Left renal pelvis (tissue), 4 donors: ENCODE data around the gene GRAMD1A. TPM values are rescaled to one million over a fixed set of nuclear protein-coding genes. Genes with fewer than 3 reads are reported as not detected.
"Not testable (repeated sequence)": the region's sequence is repeated elsewhere in the genome, so short reads cannot be mapped to it uniquely, and the experiment has no call there.

Experiments used
- DNase-seq, 4 donors: peaks; one replicate each; pipeline ENCODE4 v3.0.0-alpha.2; 2013; ENCODE audit warnings: low read depth in 4 of 4, low spot score in 3 of 4
- polyA plus RNA-seq, 4 donors: library from polyadenylated mRNA; unstranded; fragments of 120-200 nt; gene quantifications; one replicate each; pipeline ENCODE4 v1.2.1, GENCODE V29; 2013; ENCODE audit not compliant: insufficient read length in 4 of 4

The GRAMD1A gene
- polyA plus RNA-seq, 4 donors: 47.1 to 102 (median 66.3) TPM

DNA sequence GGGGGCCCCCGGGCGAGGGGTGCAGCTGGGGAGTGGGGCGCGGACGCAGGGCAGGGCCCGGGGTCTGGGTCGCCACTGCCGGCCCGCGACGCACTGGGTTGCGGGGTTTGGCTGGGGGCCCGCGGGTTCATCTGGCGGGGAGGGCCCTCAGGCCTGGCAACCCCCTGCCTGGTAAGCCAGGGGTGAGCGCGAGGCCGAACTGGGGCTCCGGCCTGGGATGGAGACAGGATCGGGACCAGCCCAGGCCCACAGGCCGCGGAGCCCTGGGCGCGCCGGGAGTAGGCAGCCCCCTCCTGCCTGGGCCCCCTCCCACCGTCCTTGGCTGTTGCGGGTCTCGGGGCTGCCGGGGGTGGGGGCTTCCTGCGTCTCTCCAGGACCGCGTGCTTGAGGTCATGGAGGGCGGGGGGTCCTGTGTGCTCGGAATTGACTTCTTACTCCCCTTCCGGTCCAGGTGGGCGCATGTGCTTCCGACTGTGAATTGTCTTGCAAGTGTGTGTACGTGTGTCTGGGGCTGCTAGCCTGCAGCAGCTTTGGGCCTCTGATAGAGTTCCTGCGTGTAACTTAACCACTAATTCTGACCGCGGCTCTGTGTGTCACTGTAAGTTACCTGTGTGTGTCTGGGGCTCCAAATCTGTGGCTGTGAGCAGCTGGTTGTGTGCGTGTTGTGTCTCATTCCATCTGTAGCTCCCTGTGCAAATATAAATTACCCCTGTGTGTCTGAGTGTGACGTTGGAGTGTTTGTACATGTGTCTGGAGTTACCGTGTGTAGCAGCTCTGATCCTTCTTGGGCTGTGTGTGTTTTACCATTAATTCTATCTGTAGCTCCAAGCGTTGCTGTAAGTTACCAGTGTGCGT lies 751 bp downstream of the GRAMD1A start:
- DNase-seq: no peak

DNA sequence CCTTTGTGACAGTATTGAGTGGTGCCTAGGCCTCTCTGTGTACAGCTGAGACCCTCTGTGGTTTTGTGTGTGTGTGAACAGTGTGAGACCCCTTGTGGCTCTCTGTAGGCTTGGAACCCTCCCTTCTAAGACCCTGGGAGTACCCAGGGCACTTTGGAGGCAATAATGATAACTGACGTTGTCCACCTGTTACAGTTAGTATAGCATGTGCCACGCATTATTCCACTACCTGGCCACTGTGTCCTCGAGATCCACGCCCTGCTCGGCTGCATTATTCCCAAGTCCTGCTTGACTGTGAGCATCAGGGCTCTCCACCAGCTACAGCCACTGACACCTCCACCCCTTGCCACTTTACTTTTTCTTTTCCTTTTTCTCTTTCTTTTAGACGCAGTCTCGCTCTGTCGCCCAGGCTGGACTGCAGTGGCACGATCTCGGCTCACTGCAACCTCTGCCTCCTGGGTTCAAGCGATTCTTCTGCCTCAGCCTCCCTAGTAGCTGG lies 2.0 kb downstream of the GRAMD1A start:
- no peak for DNase-seq

DNA sequence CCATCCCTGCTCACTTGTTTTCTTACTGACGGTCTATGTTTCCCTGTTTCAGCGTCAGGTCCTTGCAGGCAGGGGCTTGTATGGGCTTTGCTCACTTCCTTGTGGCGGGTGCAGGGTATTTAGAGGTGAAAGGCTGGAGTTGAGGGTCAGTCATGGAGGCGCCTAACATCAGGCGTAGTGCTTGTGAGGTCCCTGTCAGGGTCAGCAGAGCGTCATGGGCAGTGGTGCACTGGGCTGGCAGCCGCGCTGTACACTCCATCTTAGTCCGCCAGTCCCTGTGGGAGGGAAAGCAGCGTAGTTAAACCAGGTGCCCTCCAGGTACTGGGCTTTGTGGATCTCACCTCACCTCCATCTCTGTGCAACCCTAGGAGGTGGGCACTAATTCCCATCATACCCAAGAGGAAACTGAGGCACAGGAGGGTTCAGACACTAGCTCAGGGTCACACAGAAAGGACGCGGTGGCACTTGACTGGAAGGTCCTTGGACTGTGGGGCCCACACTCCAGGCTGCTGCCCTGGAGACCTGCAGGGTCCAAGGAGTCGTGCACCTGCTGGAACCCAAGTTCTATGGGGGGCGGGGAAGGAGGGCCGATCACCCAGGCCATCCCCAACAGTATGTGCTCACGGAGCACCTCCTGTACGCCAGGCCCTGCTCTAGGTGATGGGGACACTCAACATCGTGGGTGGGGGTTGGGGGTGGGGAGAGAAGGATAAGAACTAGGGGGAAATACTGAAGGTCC lies 4.6 kb downstream of the GRAMD1A start:
- no peak for DNase-seq

DNA sequence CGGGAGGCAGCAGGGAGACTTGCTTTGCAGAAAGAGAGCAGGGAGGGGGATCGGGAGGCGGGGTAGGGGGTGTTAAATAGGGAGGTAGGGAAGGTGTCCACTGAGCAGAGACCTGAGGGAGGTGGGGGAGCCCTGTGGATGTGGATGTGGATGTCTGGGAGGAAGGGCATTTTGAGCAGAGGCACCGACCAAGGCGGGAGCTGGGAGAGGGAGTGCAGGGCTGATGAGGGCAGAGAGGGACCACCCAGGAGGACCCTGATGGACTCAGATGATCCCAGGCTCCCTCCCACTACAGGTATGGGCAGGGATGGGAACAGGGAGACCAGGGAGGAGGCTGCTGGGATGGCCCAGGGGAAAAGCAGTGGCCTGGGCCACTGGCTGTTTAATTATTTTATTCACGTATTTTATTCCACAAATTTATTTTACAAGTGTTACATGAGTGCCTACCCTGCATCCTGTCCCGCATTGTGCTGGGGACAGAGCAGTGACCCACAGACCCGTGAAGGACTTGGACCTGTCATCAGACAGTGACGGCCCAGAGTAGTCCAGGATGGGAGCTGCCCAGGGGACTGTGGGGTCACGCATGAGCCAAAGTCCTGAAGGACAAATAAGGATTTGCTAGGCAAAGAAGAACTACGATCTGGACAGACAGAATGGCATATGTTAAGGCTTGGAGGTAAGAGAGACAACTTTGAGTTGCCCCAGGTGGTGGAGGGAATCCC lies 5.3 kb downstream of the GRAMD1A start:
- DNase-seq: no peak

DNA sequence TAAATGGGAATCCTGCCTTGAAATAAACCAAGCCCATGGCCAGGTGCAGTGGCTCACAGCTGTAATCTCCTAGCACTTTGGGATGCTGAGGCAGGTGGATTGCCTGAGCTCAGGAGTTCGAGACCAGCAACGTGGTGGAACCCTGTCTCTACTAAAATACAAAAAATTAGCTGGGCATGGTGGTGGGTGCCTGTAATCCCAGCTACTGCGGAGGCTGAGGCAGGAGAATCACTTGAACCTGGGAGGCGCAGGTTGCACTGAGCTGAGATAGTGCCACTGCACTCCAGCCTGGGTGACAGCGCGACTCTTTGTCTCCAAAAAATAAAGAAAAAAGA lies 5.9 kb downstream of the GRAMD1A start:
- not testable (repeated sequence) for DNase-seq

DNA sequence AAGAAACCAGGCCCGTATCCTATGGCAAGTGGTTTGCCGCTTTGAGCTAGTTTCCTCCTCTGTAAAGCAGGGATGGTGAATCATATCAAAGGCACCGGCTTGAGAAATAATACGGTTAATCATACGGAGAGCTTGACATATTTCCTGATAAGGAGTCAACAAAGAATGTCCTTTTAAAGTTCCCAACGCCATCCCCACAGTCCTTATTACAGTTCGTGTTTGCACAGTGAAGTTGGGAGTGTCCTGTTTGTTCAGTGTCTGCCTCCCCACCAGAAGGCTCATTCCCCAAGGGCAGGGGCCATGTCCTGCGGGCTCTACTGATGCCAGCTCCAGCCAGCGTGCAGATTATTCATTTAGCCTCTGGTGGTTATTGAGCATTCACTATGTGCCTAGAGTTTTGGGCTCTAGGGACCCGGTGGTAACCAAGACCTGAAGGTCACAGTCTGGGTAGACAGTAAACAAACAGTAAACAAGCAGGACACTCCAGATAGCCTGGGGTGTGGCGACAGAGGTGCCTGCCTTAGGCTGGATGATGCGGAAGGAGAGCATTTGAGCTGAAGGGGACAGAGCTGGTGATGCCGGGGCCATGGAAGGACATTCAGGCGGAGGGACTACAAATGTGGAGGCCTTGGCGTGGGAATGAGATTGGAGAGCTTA lies 6.3 kb downstream of the GRAMD1A start:
- no peak for DNase-seq

DNA sequence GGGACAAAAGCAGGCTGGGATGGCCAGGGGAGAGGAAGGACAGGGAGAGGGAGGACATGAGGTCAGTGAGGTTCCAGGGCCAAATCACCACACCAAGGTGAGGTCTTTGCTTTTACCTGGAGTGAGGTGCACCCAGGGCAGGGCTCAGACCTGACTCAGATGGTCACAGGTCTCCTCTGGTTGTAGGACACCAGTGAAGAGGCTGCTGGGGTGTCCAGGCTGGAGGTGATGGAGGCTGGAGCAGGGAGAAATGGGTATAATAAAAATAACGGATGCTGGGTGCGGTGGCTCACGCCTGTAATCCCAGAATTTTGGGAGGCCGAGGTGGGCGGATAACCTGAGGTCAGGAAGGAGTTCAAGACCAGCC lies 6.9 kb downstream of the GRAMD1A start:
- DNase-seq: no peak

DNA sequence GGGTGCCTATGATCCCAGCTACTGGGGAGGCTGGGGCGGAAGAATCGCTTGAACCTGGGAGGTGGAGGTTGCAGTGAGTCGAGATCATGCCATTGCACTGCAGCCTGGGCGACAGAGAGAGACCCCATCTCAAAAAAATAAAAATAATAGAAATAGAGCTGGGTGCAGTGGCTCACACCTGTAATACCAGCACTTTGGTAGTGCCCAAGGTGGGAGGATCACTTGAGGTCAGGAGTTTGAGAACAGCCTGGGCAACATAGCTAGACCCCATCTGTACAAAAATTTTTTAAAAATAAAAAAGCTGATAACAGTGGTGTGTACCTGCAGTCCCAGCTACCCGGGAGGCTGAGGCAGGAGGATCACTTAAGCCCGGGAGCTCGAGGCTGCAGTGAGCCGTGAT lies 7.3 kb downstream of the GRAMD1A start:
- not testable (repeated sequence) for DNase-seq

DNA sequence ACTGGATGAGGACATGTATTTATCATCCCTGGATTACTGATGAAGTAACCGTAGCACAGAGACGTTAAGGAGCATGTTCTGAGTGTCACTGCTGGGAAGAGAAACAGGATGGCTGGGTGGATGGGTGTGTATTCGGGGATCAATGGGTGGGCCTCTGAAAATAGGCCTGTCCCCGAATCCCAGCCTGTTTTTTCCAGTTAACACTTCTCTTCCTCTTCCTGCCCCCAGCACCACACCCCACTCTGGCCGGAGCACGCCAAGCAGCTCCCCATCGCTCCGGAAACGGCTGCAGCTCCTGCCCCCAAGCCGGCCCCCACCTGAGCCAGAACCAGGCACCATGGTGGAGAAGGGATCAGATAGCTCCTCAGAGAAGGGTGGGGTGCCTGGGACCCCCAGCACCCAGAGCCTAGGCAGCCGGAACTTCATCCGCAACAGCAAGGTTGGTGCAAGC lies 8.8 kb downstream of the GRAMD1A start:
- no peak for DNase-seq

DNA sequence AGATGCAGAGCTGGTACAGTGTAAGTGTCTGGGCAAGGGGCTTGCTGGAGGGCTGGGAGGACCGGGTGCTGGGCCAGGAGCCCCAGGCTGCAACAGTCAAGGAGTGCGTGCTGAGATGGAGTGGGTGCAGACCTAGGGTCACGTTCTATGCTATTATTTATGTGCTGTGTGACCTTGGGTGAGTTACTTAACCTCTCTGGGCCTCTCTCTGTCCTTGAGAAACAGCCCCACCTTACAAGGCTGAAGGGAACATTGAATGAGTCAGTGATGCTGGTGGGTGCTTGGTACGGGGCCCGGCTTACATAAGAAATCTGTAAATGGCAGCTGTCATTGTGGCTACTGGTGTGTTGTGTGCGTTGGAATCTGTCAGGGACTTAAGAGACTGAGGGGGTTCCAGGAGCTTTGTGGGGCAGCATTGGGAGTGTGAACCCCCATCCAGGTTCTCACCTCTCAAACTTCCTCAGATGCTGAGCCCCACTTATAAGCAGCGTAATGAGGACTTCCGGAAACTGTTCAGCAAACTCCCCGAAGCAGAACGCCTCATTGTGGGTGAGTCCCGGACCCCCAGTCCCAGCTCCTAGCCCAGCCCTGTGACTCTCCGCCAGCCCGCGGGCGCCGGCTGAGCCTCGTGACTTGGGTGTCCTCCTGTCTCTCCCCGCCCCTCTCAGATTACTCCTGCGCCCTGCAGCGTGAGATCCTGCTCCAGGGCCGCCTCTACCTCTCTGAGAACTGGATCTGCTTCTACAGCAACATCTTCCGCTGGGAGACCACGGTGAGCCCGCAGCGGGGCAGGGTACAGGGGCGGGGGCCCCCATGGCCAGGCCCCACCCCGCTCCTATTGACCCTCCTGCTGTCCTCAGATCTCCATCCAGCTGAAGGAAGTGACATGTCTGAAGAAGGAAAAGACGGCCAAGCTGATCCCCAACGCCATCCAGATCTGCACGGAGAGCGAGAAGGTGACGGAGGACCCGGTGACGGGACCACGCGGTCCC lies 9.6 kb downstream of the GRAMD1A start:
- no peak for DNase-seq

DNA sequence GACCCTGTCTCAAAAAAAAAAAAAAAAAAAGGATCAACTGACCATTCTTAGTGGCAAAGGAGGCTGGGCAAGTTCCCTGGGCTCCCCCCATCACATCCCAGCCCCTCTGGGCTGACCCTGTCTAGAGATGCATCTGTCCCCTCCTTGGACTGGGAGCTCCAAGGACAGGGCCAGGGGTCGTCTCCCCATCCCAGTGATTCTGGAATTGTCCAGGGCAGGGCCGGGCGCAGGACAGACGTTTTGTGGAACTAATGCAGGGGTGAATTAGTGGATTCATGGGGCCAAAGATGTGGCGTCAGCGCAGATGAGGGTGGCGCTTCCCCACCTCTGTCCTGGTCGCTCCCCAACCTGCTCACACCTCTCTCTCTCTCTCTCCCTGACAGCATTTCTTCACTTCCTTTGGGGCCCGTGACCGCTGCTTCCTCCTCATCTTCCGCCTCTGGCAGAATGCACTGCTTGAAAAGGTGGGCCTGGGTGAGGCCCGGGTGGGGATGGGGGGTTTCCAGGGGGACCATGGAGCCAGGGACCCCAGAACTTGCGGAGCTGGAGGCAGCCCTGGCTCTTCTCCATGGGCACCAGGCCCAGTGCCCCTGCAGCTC lies 11.1 kb downstream of the GRAMD1A start:
- DNase-seq: no peak

DNA sequence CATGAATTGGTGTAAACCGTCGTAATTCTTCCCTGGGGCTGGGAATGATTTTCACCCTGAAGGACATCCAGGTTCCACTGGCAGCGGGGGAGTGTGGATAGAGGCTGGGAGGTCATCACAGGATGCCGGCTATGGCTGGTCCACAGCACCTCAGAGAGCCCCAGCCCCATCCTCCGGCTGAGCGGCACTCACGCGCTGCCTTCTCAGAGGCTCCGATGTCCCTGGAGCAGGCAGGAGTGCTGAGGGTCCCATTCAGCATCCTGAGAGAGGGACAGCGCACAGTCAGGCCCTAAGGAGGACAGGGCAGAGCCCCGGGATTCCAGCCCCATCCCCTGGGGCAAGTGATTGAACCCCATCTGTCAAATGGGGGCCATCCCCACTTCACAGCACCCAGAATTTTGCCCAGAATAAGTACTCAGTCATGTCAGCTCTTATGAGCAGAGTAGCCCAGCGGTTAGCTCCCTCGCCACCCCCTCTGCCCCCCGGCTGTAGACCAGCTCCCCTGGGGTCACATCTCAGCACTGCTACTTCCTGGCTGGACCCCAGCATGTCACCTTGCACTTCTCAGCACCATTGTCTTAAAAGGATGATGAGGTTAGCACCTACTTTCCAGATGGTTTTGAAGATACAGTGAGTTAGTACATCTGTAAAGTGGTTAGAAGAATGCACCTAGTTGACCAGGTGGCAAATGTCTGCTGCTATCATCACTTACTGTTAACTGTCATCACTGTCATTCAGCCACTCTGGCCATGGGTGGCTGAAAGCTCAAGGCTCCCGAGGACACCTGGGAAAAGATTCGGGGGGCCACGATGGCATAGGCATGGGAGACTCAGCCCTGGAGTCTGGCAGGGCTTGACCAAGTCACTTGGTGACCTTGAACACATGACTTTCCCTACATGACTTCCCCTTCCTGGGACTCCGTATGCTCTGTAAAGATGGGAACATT lies 11.9 kb downstream of the GRAMD1A start:
- DNase-seq: no peak

DNA sequence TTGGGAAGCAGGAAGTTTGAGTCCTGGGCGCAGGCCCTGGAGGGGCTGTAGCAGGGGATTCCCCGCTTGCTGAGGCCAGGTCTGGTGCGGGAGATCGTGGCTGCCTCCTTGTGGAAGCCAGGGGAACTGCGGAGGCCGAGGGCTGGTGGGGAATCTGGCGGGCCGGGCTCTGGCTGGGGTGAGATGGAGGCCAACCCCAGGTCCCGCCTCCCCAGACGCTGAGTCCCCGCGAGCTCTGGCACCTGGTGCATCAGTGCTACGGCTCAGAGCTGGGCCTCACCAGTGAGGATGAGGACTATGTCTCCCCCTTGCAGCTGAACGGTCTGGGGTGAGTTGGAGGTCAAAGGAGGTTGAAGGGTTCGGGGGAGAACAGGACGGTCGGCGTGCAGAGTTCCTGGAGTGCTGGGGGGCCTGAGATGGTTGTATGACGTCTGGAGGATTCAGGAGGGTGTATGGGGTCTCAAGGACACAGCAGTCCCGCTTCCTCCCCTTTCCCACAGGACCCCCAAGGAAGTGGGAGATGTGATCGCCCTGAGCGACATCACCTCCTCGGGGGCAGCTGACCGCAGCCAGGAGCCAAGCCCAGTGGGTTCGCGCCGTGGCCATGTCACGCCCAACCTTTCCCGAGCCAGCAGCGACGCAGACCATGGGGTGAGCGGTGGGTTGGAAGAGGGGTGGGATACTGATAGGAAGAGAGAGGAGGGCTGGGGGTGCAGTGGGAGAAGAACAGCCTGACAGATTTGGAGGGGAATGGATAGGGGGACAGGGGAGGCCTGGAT lies 13.1 kb downstream of the GRAMD1A start:
- no peak for DNase-seq

DNA sequence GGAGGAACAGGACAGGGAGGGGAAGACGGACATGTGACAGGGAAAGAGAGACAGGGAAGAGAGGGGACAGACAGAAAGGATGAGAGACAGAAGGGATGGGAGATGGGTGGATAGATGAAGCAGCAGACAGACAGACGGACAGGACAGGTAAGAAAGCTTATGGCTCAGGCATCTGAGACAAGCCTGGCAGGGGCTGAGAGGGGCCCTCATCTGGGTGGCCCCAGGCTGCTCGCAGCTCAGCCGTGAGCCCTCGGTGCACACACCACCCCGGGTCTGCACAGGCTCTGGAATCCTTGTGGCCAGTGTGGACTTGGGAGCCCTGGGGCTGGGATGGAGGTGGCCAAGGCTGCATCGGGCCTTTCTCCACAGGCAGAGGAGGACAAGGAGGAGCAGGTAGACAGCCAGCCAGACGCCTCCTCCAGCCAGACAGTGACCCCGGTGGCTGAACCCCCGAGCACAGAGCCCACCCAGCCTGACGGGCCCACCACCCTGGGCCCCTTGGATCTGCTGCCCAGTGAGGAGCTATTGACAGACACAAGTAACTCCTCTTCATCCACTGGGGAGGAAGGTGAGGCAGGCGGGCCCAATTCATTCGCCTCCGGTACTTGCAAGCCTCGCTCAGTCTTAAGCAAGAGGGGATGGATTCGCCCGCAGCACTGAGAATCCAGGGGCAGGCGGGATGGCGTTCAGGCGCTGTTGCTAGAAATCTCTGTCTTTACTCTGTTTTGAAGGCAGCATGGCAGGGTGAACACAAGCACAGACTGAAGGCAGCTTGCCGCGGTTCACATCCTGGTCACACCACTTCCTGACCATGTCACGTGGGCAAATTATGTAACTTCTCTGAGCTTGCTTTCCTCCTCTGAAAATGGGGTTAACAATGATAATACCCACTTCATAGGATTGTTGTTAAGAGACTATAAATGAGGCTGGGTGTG lies 14.0 kb downstream of the GRAMD1A start:
- no peak for DNase-seq

DNA sequence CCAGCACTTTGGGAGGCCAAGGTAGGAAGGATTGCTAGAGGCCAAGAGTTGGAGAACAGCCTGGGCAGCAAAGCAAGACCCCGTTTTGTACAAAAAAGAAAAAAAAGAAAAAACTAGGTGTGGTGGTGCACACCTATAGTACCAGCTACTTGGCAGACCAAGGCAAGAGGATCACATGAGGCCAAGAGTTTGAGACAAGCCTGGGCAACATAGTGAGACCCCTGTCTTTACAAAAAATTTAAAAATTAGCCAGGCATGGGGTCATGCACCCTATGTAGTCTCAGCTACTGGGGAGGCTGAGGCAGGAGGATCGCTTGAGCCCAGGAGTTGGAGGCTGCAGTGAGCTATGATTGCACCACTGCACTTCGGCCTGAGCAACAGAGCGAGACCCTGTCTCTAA lies 14.7 kb downstream of the GRAMD1A start:
- DNase-seq: not testable (repeated sequence)

DNA sequence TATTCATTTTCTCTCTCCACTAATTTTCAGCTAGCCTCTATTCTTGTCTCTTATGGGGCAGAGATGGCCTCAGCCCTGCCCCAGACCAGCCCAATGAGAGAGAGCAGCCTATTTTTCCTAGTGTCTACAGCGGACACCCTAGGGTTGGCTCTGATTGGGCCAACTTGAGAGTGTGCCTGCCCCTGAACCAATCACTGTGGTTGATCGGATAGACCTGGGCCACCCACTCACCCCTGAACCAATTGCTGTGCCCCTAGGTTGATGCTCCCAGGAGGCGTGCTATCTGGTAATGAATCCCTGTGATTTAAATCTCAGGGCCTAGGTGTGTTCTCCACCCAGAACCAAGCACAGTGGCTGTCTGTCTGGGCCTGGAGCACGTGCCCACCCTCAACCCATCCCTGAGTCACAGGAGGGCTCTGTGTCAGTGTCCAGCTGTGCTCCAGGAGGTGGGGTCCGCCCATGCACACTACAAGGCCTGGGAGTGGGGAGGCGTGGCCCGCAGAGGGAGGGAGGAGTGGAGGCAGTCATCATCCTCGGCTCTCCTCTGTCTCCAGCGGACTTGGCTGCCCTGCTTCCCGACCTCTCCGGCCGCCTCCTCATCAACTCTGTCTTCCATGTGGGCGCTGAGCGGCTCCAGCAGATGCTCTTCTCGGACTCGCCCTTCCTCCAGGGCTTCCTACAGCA lies 15.3 kb downstream of the GRAMD1A start:
- DNase-seq: no peak
